Measurements from ENCODE around the gene VAPB. TPM values are rescaled to one million over a fixed set of nuclear protein-coding genes. Genes with fewer than 3 reads are reported as not detected.

Gene VAPB
- total RNA-seq, 1 experiment from 2014 or later, result 46.6 TPM

DNA sequence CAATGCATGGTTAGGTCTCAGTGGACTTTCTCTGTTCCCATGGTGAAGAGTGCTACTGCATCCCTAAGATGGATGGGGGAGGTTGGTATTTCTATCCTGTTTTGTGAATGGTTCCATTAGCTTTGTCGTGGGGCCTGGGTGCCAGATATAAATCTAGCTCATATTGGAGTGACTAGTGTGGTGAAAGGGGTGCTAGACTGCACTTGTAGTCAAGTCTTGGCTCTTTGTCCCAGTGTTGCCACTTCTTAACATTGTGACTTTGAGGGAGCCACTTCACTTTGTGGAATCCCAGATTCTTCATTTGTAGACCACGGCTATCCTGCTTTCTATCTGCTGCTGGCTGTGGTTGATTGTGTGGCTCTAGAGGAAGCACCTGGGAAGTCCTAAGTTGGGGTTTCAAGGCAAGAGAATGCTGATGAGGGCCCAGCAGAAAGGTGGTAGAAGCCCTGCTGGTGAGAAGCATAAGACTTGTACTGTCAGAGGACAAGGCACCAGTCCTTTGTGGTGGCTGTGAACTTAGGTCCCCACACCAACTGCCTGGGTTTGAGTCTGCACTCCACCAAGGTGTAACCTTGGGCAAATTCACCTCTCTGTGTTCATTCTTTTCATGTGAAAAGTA is 44.1 kb downstream of the VAPB start (continued):
- TF ChIP-seq ATF2 (CRISPR knock-in tag; IDR thresholded peaks at IDR 0.05; ENCODE audit: borderline replicate concordance, low read depth) (no peak), FOXP4 (CRISPR knock-in tag; IDR thresholded peaks at IDR 0.05) (no peak), ETV6 (CRISPR knock-in tag; IDR thresholded peaks at IDR 0.05) (no peak)
- TF ChIP-seq, protein P1, sequence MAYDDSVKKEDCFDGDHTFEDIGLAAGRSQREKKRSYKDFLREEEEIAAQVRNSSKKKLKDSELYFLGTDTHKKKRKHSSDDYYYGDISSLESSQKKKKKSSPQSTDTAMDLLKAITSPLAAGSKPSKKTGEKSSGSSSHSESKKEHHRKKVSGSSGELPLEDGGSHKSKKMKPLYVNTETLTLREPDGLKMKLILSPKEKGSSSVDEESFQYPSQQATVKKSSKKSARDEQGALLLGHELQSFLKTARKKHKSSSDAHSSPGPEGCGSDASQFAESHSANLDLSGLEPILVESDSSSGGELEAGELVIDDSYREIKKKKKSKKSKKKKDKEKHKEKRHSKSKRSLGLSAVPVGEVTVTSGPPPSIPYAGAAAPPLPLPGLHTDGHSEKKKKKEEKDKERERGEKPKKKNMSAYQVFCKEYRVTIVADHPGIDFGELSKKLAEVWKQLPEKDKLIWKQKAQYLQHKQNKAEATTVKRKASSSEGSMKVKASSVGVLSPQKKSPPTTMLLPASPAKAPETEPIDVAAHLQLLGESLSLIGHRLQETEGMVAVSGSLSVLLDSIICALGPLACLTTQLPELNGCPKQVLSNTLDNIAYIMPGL (CRISPR knock-in tag; IDR thresholded peaks at IDR 0.05), result no peak

DNA sequence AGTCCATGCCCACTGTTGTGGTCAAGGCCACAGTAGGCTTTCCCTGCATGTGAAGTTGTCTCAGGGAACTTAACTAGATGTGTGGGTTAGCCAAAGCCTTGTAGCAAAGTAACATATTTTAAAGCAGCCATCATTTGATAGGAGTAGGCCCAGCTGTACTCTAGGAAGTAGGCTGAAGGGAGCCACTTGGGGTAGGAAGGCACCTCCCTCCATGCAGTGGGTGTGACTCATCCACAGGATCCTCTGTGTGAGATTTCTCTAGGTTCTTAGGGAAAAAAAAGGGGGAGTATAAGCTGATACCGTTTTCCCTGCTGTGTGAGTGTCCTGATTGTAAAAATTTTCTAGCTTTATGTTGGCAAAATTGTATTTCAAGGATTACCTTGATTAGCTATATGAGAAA is 44.7 kb downstream of the VAPB start:
- POLR2A ChIA-PET, result interaction anchor here (1.0 kb wide), 1 partner anchor 410 kb away, joined by 3 read pairs; no protein-coding TSS in a partner anchor
- H3K27me3 Mint-ChIP-seq (ENCODE audit: low read depth), result no peaks in the 10 kb centered on the region
- no peak overlapping the region for H3K27ac Mint-ChIP-seq
- peaks cover 25% of the 10 kb centered on the region for H3K36me3 Mint-ChIP-seq
- CTCF ChIA-PET, result interaction anchor here (0.6 kb wide), 1 partner anchor 125 kb away, joined by 3 read pairs; no protein-coding TSS in a partner anchor
- H3K9me3 Mint-ChIP-seq, result no peaks in the 10 kb centered on the region
- DNase-seq (ENCODE audit: low spot score) (no peak), ATAC-seq (no peak)
- TF ChIP-seq ESRRA (CRISPR knock-in tag; IDR thresholded peaks at IDR 0.05; ENCODE audit: borderline replicate concordance), result no peak
- no peak for TF ChIP-seq MAX (CRISPR knock-in tag; IDR thresholded peaks at IDR 0.05)
- no peak for TF ChIP-seq GTF2I (CRISPR knock-in tag; conservative IDR thresholded peaks at IDR 0.05)
- no peak for TF ChIP-seq E2F1 (CRISPR knock-in tag; IDR thresholded peaks at IDR 0.05)
- TF ChIP-seq ZSCAN18 (CRISPR knock-in tag; IDR thresholded peaks at IDR 0.05), result no peak
- no peak for TF ChIP-seq EMX1 (CRISPR knock-in tag; IDR thresholded peaks at IDR 0.05)
- no peak for TF ChIP-seq ZNF512 (CRISPR knock-in tag; IDR thresholded peaks at IDR 0.05; ENCODE audit: borderline replicate concordance)
- no peak for TF ChIP-seq ZNF232 (CRISPR knock-in tag; IDR thresholded peaks at IDR 0.05)
- TF ChIP-seq, protein P2, sequence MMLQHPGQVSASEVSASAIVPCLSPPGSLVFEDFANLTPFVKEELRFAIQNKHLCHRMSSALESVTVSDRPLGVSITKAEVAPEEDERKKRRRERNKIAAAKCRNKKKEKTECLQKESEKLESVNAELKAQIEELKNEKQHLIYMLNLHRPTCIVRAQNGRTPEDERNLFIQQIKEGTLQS (CRISPR knock-in tag; conservative IDR thresholded peaks at IDR 0.05), result no peak
- TF ChIP-seq, protein P1 (CRISPR knock-in tag; IDR thresholded peaks at IDR 0.05), result no peak
- TF ChIP-seq TEAD4 (CRISPR knock-in tag; IDR thresholded peaks at IDR 0.05), result no peak
- H3K4me3 Mint-ChIP-seq, result no peak overlapping the region
- peaks cover 51% of the 10 kb centered on the region for H3K4me1 Mint-ChIP-seq

Data from WTC11 (cell line).